Neural crest cell (in vitro differentiated cells): ENCODE data around the gene OXT. TPM values are rescaled to one million over a fixed set of nuclear protein-coding genes. Genes with fewer than 3 reads are reported as not detected.

ENCODE experiments used
- DNase-seq: peaks from one replicate; pipeline ENCODE4 v3.0.0; 2021; ENCODE audit warnings: low read depth, mixed read lengths, low spot score
- H3K27ac Mint-ChIP-seq: one replicate; pipeline ENCODE4 v1.8.0; 2021; ENCODE audit warnings: mild to moderate bottlenecking, mixed read lengths; ENCODE audit not compliant: unreplicated experiment
- H3K27me3 Mint-ChIP-seq: 2 replicates; pipeline ENCODE4 v1.8.0; 2021; ENCODE audit warnings: low read depth, mild to moderate bottlenecking, mixed read lengths
- H3K36me3 Mint-ChIP-seq: 2 replicates; pipeline ENCODE4 v1.8.0; 2021; ENCODE audit warnings: low read depth, mild to moderate bottlenecking, mixed read lengths
- H3K4me1 Mint-ChIP-seq: 2 replicates; pipeline ENCODE4 v1.8.0; 2021; ENCODE audit warnings: mixed read lengths
- H3K4me3 Mint-ChIP-seq: one replicate; pipeline ENCODE4 v1.8.0; 2021; ENCODE audit warnings: mild to moderate bottlenecking, mixed read lengths
- H3K9me3 Mint-ChIP-seq: 2 replicates; pipeline ENCODE4 v1.8.0; 2021; ENCODE audit warnings: mixed read lengths
- CTCF ChIP-seq: fragments of 200-600 bp; sonication (generic); conservative IDR thresholded peaks from 2 replicates; pipeline ENCODE4 v1.5.0; 2021; ENCODE audit warnings: antibody characterized with exemption, mild to moderate bottlenecking
- total RNA-seq: library from RNA; stranded (reverse); gene quantifications from 2 replicates; pipeline ENCODE4 v1.2.1, GENCODE V29; 2021

Gene OXT
- total RNA-seq, 1 donor from 2014 or later: not detected

GRCh38 chr20:3032624-3033023 is 38.8 kb upstream of the OXT start:
- H3K9me3 Mint-ChIP-seq: no peaks in the 10 kb centered on the region
- no peak for TF ChIP-seq CTCF
- H3K27me3 Mint-ChIP-seq: no peaks in the 10 kb centered on the region
- no peaks in the 10 kb centered on the region for H3K4me1 Mint-ChIP-seq
- DNase-seq: no peak
- H3K36me3 Mint-ChIP-seq: peaks cover 19% of the 10 kb centered on the region
- H3K4me3 Mint-ChIP-seq: no peak overlapping the region
- H3K27ac Mint-ChIP-seq: no peak overlapping the region

DNA sequence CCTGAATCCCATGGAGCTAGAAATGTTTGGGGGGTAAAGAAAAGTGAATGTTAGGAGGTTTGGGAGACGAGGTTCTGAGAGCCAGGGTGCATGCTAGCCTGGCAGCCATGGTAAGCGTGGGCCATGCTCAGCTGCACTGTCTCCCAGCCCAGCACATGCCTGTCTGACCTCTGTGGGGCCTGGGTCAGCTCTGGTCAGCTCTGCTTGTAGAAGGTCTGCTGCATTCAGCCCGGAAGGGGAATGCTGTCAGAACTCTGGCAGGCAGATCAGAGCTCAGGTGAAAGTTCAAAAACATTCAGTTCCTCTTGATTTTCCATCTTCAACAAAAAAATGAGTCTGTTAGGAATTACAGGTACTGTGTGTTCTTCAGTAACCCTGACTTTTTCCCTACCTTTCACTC is 33.8 kb upstream of the OXT start:
- TF ChIP-seq CTCF: no peak
- Mint-ChIP-seq H3K27ac (no peak overlapping the region), H3K4me3 (no peak overlapping the region), H3K36me3 (peaks cover 21% of the 10 kb centered on the region), H3K9me3 (no peaks in the 10 kb centered on the region), H3K27me3 (no peaks in the 10 kb centered on the region), H3K4me1 (peaks cover 4% of the 10 kb centered on the region)
- DNase-seq: no peak

DNA sequence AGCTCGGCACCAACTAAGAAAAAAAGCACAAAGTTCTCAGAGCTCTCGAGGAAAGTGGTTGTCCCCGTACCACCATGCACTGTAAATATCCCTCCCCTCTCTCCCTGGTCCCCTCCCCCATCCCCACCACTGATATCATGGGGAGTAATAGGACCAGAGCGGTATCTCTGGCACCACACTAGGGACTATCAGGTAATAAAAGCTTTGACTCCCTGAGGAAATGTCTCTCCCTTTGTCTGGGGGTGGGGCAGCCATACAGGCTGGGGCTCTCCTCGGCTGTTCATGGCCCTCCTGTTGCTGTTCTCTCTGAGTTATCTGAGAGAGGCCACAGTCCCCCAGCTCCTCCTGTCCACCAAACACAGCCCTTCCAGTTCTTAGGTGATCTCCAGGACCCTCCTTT is 33.0 kb upstream of the OXT start:
- Mint-ChIP-seq H3K36me3 (peaks cover 21% of the 10 kb centered on the region), H3K27me3 (no peaks in the 10 kb centered on the region), H3K4me3 (no peak overlapping the region), H3K27ac (no peak overlapping the region), H3K9me3 (no peaks in the 10 kb centered on the region), H3K4me1 (peaks cover 4% of the 10 kb centered on the region)
- TF ChIP-seq CTCF: no peak
- DNase-seq: no peak

- H3K4me1 Mint-ChIP-seq: peaks cover 4% of the 10 kb centered on the region
- H3K27ac Mint-ChIP-seq: no peak overlapping the region
- H3K9me3 Mint-ChIP-seq: no peaks in the 10 kb centered on the region
- H3K27me3 Mint-ChIP-seq: no peaks in the 10 kb centered on the region
- H3K36me3 Mint-ChIP-seq: peaks cover 21% of the 10 kb centered on the region
- TF ChIP-seq CTCF: no peak
- DNase-seq: no peak
- peak overlapping the region; percentile 26 for H3K4me3 Mint-ChIP-seq
Observed at GRCh38 chr20:3039426-3039825, 32.0 kb upstream of the OXT start.

DNA sequence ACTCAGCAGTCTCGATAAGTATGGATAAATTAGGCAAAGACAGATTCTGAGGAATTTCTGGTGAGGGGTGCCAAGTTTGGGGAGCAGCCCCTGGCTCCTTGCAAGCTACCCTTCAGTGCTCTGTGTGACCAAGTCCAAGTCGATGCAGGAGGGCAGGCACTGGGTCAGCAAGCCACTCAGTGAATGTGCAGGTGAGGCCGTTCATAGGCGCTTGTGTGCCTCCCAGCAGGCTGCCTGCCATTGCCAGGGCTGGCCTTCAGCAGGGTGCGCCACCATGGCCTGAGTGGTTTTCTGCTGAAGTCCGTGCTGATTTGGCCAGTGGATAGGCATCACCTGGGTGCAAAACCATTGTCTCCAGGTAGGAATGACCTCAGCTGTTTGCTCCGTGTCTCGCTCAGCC is 31.3 kb upstream of the OXT start:
- H3K9me3 Mint-ChIP-seq: no peaks in the 10 kb centered on the region
- no peak overlapping the region for H3K27ac Mint-ChIP-seq
- peaks cover 8% of the 10 kb centered on the region for H3K4me1 Mint-ChIP-seq
- H3K4me3 Mint-ChIP-seq: no peak overlapping the region
- TF ChIP-seq CTCF: no peak
- DNase-seq: no peak
- H3K36me3 Mint-ChIP-seq: peaks cover 17% of the 10 kb centered on the region
- peaks cover 2% of the 10 kb centered on the region for H3K27me3 Mint-ChIP-seq
